Stimulated activated naive CD4-positive, alpha-beta T cell (primary cell): ENCODE data around the gene IFT122.

ENCODE experiments used
- DNase-seq, 6 experiments: peaks; one replicate each; lab custom pipeline; 2025; lab: John Stamatoyannopoulos, UW

IFT122 gene

GRCh38 chr3:129413687-129414506, 26.1 kb upstream of the IFT122 start:
- no peak for DNase-seq

GRCh38 chr3:129415378-129415777, 24.6 kb upstream of the IFT122 start:
- DNase-seq: no peak

- DNase-seq: no peak
Observed at GRCh38 chr3:129415830-129416229, 24.2 kb upstream of the IFT122 start.

GRCh38 chr3:129416415-129416814, 23.6 kb upstream of the IFT122 start:
- DNase-seq: no peak

GRCh38 chr3:129417326-129417725, 22.7 kb upstream of the IFT122 start:
- no peak for DNase-seq

GRCh38 chr3:129418041-129418973, 21.7 kb upstream of the IFT122 start:
- no peak for DNase-seq

- no peak for DNase-seq
Observed at GRCh38 chr3:129419476-129419875, 20.5 kb upstream of the IFT122 start.

GRCh38 chr3:129421236-129421883, 18.7 kb upstream of the IFT122 start:
- no peak for DNase-seq

GRCh38 chr3:129421988-129422745, 17.9 kb upstream of the IFT122 start:
- DNase-seq: no peak

GRCh38 chr3:129422897-129423296, 17.1 kb upstream of the IFT122 start:
- no peak for DNase-seq

- no peak for DNase-seq
Observed at GRCh38 chr3:129424185-129424841, 15.7 kb upstream of the IFT122 start.

GRCh38 chr3:129425213-129425612, 14.8 kb upstream of the IFT122 start:
- DNase-seq: no peak

GRCh38 chr3:129425619-129426018, 14.4 kb upstream of the IFT122 start:
- DNase-seq: no peak

GRCh38 chr3:129428007-129428375, 12.0 kb upstream of the IFT122 start:
- DNase-seq: no peak

GRCh38 chr3:129428376-129429079, 11.5 kb upstream of the IFT122 start, which contains the start of gene EFCAB12:
TSS of gene EFCAB12 (minus strand) at chr3:129428636. CDS start at chr3:129428488, 148 bp downstream.
- peak; percentile 77 to 93 (median 85) for DNase-seq

- no peak for DNase-seq
Observed at GRCh38 chr3:129429080-129429451, 11.0 kb upstream of the IFT122 start.

- DNase-seq: no peak
Observed at GRCh38 chr3:129429602-129430001, 10.4 kb upstream of the IFT122 start.

- DNase-seq: no peak
Observed at GRCh38 chr3:129432036-129432435, 8.0 kb upstream of the IFT122 start.

GRCh38 chr3:129432671-129433070, 7.4 kb upstream of the IFT122 start:
- DNase-seq: no peak

GRCh38 chr3:129433565-129433964, 6.5 kb upstream of the IFT122 start:
- DNase-seq: no peak
